Neural cell (in vitro differentiated cells): Measurements from ENCODE around the gene LRRC74A. TPM values are rescaled to one million over a fixed set of nuclear protein-coding genes. Genes with fewer than 3 reads are reported as not detected.

Experiments
- H2AFZ ChIP-seq: fragments of 200-600, 300-800 bp; sonication (generic), shearing (Covaris generic); 2 replicates; pipeline ENCODE4 v1.6.0; 2014; ENCODE audit warnings: low read depth, mild to moderate bottlenecking, antibody characterized with exemption, low read length, moderate library complexity
- H3F3A ChIP-seq: fragments of 200-600 bp; shearing (Covaris generic); 2 replicates; pipeline ENCODE4 v1.6.1; 2016; ENCODE audit warnings: mild to moderate bottlenecking, moderate library complexity, mixed read lengths, antibody characterized with exemption, low read length; ENCODE audit not compliant: insufficient read depth, poor library complexity, severe bottlenecking
- H3K27ac ChIP-seq: fragments of 200-600, 300-800 bp; sonication (generic), shearing (Covaris generic); 2 replicates; pipeline ENCODE4 v1.5.1; 2014; ENCODE audit warnings: mild to moderate bottlenecking, low read length, moderate library complexity
- H3K27me3 ChIP-seq: fragments of 300-800, 200-600 bp; sonication (generic), shearing (Covaris generic); 2 replicates; pipeline ENCODE4 v1.6.0; 2014; ENCODE audit warnings: mild to moderate bottlenecking, low read depth, low read length, moderate library complexity; ENCODE audit not compliant: insufficient read depth
- H3K36me3 ChIP-seq: fragments of 300-800, 200-600 bp; sonication (generic), shearing (Covaris generic); 2 replicates; pipeline ENCODE4 v1.5.1; 2014; ENCODE audit warnings: mild to moderate bottlenecking, antibody characterized with exemption, low read length, moderate library complexity; ENCODE audit not compliant: insufficient read depth
- H3K4me2 ChIP-seq: fragments of 300-800, 200-600 bp; sonication (generic), shearing (Covaris generic); 2 replicates; pipeline ENCODE4 v1.6.0; 2014; ENCODE audit warnings: mild to moderate bottlenecking, low read length
- H3K4me3 ChIP-seq: fragments of 300-800, 200-600 bp; sonication (generic), shearing (Covaris generic); 2 replicates; pipeline ENCODE4 v1.5.1; 2014; ENCODE audit warnings: mild to moderate bottlenecking, low read length, moderate library complexity
- H3K79me2 ChIP-seq: fragments of 200-600 bp; shearing (Covaris generic); replicated peaks from 2 replicates; pipeline ENCODE4 v1.6.0; 2014; ENCODE audit warnings: mild to moderate bottlenecking, low read length, moderate library complexity; ENCODE audit not compliant: insufficient read depth
- H3K9ac ChIP-seq: fragments of 300-800, 200-600 bp; sonication (generic), shearing (Covaris generic); 2 replicates; pipeline ENCODE4 v1.6.1; 2016; ENCODE audit warnings: mild to moderate bottlenecking, low read length, mixed read lengths
- H3K9me2 ChIP-seq: fragments of 200-600 bp; shearing (Covaris generic); 2 replicates; pipeline ENCODE4 v1.6.1; 2016; ENCODE audit warnings: mild to moderate bottlenecking, low read length, mixed read lengths; ENCODE audit not compliant: insufficient read depth
- H3K9me3 ChIP-seq: fragments of 200-600, 300-800 bp; sonication (generic), shearing (Covaris generic); 2 replicates; pipeline ENCODE4 v1.6.1; 2016; ENCODE audit warnings: mild to moderate bottlenecking, mixed run types, low read length, moderate library complexity, mixed read lengths
- H4K20me1 ChIP-seq: fragments of 200-600 bp; shearing (Covaris generic); 2 replicates; pipeline ENCODE4 v1.6.1; 2016; ENCODE audit warnings: mild to moderate bottlenecking, mixed run types; ENCODE audit not compliant: insufficient read depth
- CTCF ChIP-seq: fragments of 450-650 bp; IDR thresholded peaks from 2 replicates; pipeline ENCODE4 v1.5.1; 2014; ENCODE audit warnings: antibody characterized with exemption, mild to moderate bottlenecking, moderate library complexity; ENCODE audit not compliant: poor library complexity, severe bottlenecking
- EP300 ChIP-seq: fragments of 450-650 bp; conservative IDR thresholded peaks from 2 replicates; pipeline ENCODE4 v1.6.1; 2014; ENCODE audit warnings: antibody characterized with exemption, mild to moderate bottlenecking, moderate library complexity; ENCODE audit not compliant: poor library complexity, severe bottlenecking
- EZH2 ChIP-seq: fragments of 200-600, 300-800 bp; shearing (Covaris generic), sonication (generic); IDR thresholded peaks from 2 replicates; pipeline ENCODE4 v1.6.1; 2014; ENCODE audit warnings: antibody characterized with exemption, low read length, borderline replicate concordance, mild to moderate bottlenecking; ENCODE audit not compliant: insufficient read depth, poor library complexity, severe bottlenecking
- MXI1 ChIP-seq: fragments of 450-650 bp; conservative IDR thresholded peaks from 2 replicates; pipeline ENCODE4 v1.6.1; 2014; ENCODE audit warnings: antibody characterized with exemption, mild to moderate bottlenecking; ENCODE audit not compliant: poor library complexity, severe bottlenecking
- POLR2AphosphoS5 ChIP-seq: IDR thresholded peaks from 2 replicates; pipeline ENCODE4 v1.6.1; 2012
- RAD21 ChIP-seq: fragments of 450-650 bp; conservative IDR thresholded peaks from 2 replicates; pipeline ENCODE4 v1.6.1; 2014; ENCODE audit warnings: antibody characterized with exemption, mild to moderate bottlenecking, moderate library complexity
- REST ChIP-seq: IDR thresholded peaks from 2 replicates; pipeline ENCODE4 v1.6.1; 2012; ENCODE audit warnings: borderline replicate concordance
- SMC3 ChIP-seq: fragments of 450-650 bp; conservative IDR thresholded peaks from 2 replicates; pipeline ENCODE4 v1.6.1; 2014; ENCODE audit warnings: antibody characterized with exemption, mild to moderate bottlenecking, moderate library complexity; ENCODE audit not compliant: poor library complexity
- TAF1 ChIP-seq: IDR thresholded peaks from 2 replicates; pipeline ENCODE4 v1.6.1; 2012; ENCODE audit warnings: low read depth
- polyA plus RNA-seq: library from polyadenylated mRNA; depleted of rRNA; stranded (reverse); fragments of >200 nt; gene quantifications from 2 replicates; pipeline ENCODE4 v1.2.3, GENCODE V29; 2014

LRRC74A gene
- polyA plus RNA-seq, 1 donor from 2014 or later = not detected

DNA sequence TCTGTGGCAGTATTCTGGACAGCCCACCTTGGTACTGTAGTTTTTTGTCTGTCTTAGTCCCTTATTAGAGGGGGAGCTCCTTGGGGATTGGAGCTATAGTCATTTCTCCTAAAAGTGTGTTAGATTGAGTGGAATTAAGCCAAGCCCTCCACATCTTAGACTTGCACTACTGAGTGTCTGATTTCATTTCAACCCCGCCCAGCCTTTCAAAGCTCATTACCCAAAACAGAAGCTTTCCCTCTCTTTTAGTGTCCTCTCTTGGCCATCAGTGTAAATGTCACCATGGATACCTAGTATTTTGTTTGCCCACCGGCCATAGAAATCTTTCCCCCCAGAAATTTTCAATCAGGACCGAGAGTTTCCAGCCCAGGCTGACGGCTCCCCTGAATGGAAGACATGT, 74.5 kb downstream of the LRRC74A start:
- Histone ChIP-seq H4K20me1 (no peaks in the 10 kb centered on the region), H3K27me3 (no peaks in the 10 kb centered on the region), H3K9ac (no peak overlapping the region), H3K4me3 (no peak overlapping the region), H3K9me3 (no peaks in the 10 kb centered on the region), H3K79me2 (no peaks in the 10 kb centered on the region), H3F3A (no peaks in the 10 kb centered on the region), H3K4me2 (no peak overlapping the region), H2AFZ (no peak overlapping the region), H3K36me3 (no peaks in the 10 kb centered on the region), H3K27ac (no peak overlapping the region), H3K9me2 (no peaks in the 10 kb centered on the region)
- TF ChIP-seq TAF1 (no peak), REST (no peak), MXI1 (no peak), EP300 (no peak), EZH2 (no peak), CTCF (no peak), RAD21 (no peak), SMC3 (no peak), POLR2AphosphoS5 (no peak)

GRCh38 chr14:76901171-76902055, 75.2 kb downstream of the LRRC74A start:
- H3K9me2 ChIP-seq = no peaks in the 10 kb centered on the region
- no peak overlapping the region for H2AFZ ChIP-seq
- no peaks in the 10 kb centered on the region for H3K36me3 ChIP-seq
- H3F3A ChIP-seq = no peaks in the 10 kb centered on the region
- H3K27ac ChIP-seq = no peak overlapping the region
- H4K20me1 ChIP-seq = no peaks in the 10 kb centered on the region
- H3K27me3 ChIP-seq = no peaks in the 10 kb centered on the region
- no peak overlapping the region for H3K4me2 ChIP-seq
- no peak overlapping the region for H3K4me3 ChIP-seq
- H3K9ac ChIP-seq = no peak overlapping the region
- TF ChIP-seq SMC3 (no peak), MXI1 (no peak), RAD21 (no peak), EZH2 (no peak), EP300 (no peak), CTCF (no peak), TAF1 (no peak), REST (no peak), POLR2AphosphoS5 (no peak)
- H3K9me3 ChIP-seq = no peaks in the 10 kb centered on the region
- no peaks in the 10 kb centered on the region for H3K79me2 ChIP-seq
